GM13977 (cell line): Measurements from ENCODE around the gene PRR20C.
"Not testable (repeated sequence)": the region's sequence is repeated elsewhere in the genome, so short reads cannot be mapped to it uniquely, and the experiment has no call there.

Source experiments
- DNase-seq: peaks from one replicate; pipeline ENCODE4 v3.0.0; 2012; ENCODE audit warnings: low spot score
- CTCF ChIP-seq: IDR thresholded peaks from 2 replicates; pipeline ENCODE4 v1.5.1; 2012; ENCODE audit warnings: mild to moderate bottlenecking, control low read depth; ENCODE audit not compliant: insufficient read depth; ENCODE audit errors: extremely low read depth, missing control alignments
- in situ Hi-C: fragments of 300-500 bp; cut with MboI; formaldehyde crosslinking; loops from one replicate; pipeline ENCODE4 v1.12.0; 2022; ENCODE audit warnings: low sequenced_read_pairs, low pct_unique_long_range_greater_than_20kb, mixed read lengths, inconsistent platforms; ENCODE audit not compliant: unreplicated experiment

The PRR20C gene

GRCh38 chr13:57160332-57160731, 6.5 kb downstream of the PRR20C start, which contains the start of gene PRR20D:
PRR20D (plus strand) TSS chr13:57160632; CDS start chr13:57161019, 387 bp downstream.
- in situ Hi-C loops, DNase-seq: not testable (repeated sequence)

GRCh38 chr13:57166897-57167296, 13.0 kb downstream of the PRR20C start, which contains the start of gene PRR20E:
PRR20E (plus strand) TSS chr13:57167197; CDS start chr13:57167584, 387 bp downstream.
- in situ Hi-C loops, DNase-seq: not testable (repeated sequence)

GRCh38 chr13:57191667-57192066, 37.8 kb downstream of the PRR20C start:
- TF ChIP-seq CTCF: no peak

More at GRCh38 chr13:57191667-57192066, 37.8 kb downstream of the PRR20C start:
- DNase-seq: no peak
- in situ Hi-C loops: no loop called here
